ENCODE data around the gene IFT27.

Gene IFT27

DNA sequence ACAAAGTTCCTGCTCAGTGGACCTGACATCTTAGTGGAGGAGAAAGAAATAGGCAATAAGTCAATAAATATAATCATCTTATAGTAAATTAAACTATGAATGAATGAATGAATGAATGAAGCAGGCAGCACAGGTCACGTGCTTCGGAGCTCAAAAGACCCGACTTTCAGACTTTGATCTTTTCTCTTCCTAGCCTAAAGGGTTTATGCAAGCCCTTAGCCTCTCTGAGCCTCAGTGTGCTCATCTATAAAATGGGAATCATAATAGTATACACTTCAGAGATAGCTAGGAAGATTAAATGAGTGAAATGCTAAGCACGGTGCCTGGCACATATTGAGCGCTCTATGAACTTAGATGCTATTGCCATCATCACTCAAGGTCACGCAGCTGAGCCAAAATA, 33.4 kb upstream of the IFT27 start:
- no peak for TF ChIP-seq CTCF (conservative IDR thresholded peaks at IDR 0.05; ENCODE audit: low read depth)
- no peak overlapping the region for H3K27ac ChIP-seq
- ChIA-PET CTCF (no interaction called here), POLR2A (ENCODE audit: low non-redundant PET) (no interaction called here)
- DNase-seq (ENCODE audit: low spot score), result no peak

GRCh38 chr22:36808721-36809344, 32.9 kb upstream of the IFT27 start:
- ChIA-PET CTCF (no interaction called here), POLR2A (ENCODE audit: low non-redundant PET) (no interaction called here)
- DNase-seq (ENCODE audit: low spot score), result no peak
- no peak overlapping the region for H3K27ac ChIP-seq
- no peak for TF ChIP-seq CTCF (conservative IDR thresholded peaks at IDR 0.05; ENCODE audit: low read depth)

- TF ChIP-seq CTCF (conservative IDR thresholded peaks at IDR 0.05; ENCODE audit: low read depth), result no peak
- CTCF ChIA-PET, result no interaction called here
- POLR2A ChIA-PET (ENCODE audit: low non-redundant PET), result no interaction called here
- DNase-seq (ENCODE audit: low spot score), result no peak
- H3K27ac ChIP-seq, result no peak overlapping the region
Observed at GRCh38 chr22:36807627-36808026, 31.7 kb upstream of the IFT27 start.

- no peak for DNase-seq (ENCODE audit: low spot score)
- H3K27ac ChIP-seq, result no peak overlapping the region
- ChIA-PET CTCF (interaction anchor here (0.5 to 0.8 kb wide), 2 partner anchors 49 to 237 kb away, joined by 3 to 5 read pairs; no protein-coding TSS in a partner anchor), POLR2A (ENCODE audit: low non-redundant PET) (no interaction called here)
- TF ChIP-seq CTCF (conservative IDR thresholded peaks at IDR 0.05; ENCODE audit: low read depth), result no peak
Observed at GRCh38 chr22:36806835-36807234, 30.9 kb upstream of the IFT27 start.

DNA sequence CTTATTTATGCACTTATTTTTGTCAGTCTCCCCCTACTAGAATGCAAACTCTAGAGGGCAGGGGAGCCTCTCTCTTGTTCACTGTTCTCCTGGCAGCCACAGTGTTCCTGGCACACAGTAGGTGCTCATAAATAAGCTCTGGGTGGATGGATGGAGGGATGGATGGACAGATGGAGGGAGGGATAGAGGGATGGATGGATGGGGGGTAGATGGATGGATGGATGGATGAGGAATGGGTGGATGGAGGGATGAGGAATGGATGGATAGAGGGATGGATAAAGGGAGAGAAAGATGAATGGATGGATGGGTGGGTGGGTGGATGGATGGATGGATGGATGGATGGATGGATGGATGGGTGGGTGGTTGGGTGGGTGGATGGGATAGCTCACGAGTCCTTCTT, 27.4 kb upstream of the IFT27 start:
- H3K27ac ChIP-seq, result no peak overlapping the region
- DNase-seq (ENCODE audit: low spot score), result no peak
- POLR2A ChIA-PET (ENCODE audit: low non-redundant PET), result no interaction called here
- TF ChIP-seq CTCF (conservative IDR thresholded peaks at IDR 0.05; ENCODE audit: low read depth), result no peak
- CTCF ChIA-PET, result no interaction called here

DNA sequence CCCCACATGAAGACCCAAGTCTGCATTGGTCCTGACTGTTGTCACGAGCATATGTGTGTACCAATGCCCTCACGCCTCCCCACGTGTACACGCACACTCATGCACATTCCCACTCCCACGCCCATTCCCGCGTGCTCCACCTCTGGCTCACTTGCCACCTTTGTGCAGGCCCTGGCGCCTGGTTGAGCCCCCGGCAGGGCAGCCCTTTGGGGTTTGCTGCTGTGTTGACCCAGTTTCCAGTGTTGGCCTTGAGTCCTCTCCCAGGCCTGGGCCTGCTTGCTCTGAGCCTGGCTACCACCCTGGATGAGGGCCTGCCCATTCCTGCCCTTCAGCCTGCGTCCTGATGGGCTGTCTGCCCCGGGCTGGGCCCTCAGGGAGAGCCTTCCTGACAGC, 22.8 kb upstream of the IFT27 start:
- CTCF ChIA-PET, result no interaction called here
- POLR2A ChIA-PET (ENCODE audit: low non-redundant PET), result no interaction called here
- no peak for DNase-seq (ENCODE audit: low spot score)
- TF ChIP-seq CTCF (conservative IDR thresholded peaks at IDR 0.05; ENCODE audit: low read depth), result no peak
- no peak overlapping the region for H3K27ac ChIP-seq

All from RWPE1 (cell line).